ENCODE results near the gene ZNF41. TPM values are rescaled to one million over a fixed set of nuclear protein-coding genes. Genes with fewer than 3 reads are reported as not detected.

ZNF41 gene
- total RNA-seq, 4 donors from 2014 or later: 8.8 to 10.0 (median 9.4) TPM

- TF ChIP-seq EP300 (IDR thresholded peaks at IDR 0.05): no peak
- TF ChIP-seq POLR2AphosphoS5 (IDR thresholded peaks at IDR 0.05): no peak
- 80% methylated on average over 2 of the region's 2 CpGs; no CpG with 5 or more reads in 1 of the 2 donors for WGBS, 2 donors (ENCODE audit: low coverage in 1 of 2)
- ATAC-seq: no peak
These were observed 1.9 kb downstream of the ZNF41 start for GRCh38 chrX:47481160-47481559.

GRCh38 chrX:47480576-47480975, 2.4 kb downstream of the ZNF41 start:
- no peaks in the 10 kb centered on the region for H3K27me3 ChIP-seq
- ATAC-seq: no peak
- 44 to 45% methylated on average over 2 of the region's 2 CpGs for WGBS, 2 donors (ENCODE audit: low coverage in 1 of 2)

More at GRCh38 chrX:47481160-47481559, 1.9 kb downstream of the ZNF41 start:
- Histone ChIP-seq H3K27me3 (no peaks in the 10 kb centered on the region), H3K9me3 (no peaks in the 10 kb centered on the region), H3K4me1 (peaks cover 0 to 30% (median 0%) of the 10 kb centered on the region in 3 donors), H3K27ac (no peak overlapping the region), H3K4me3 (no peak overlapping the region), H3K36me3 (no peaks in the 10 kb centered on the region)

GRCh38 chrX:47475476-47475875, 7.5 kb downstream of the ZNF41 start:
- Histone ChIP-seq H3K4me3 (no peak overlapping the region), H3K36me3 (no peaks in the 10 kb centered on the region), H3K9me3 (no peaks in the 10 kb centered on the region), H3K27ac (no peak overlapping the region), H3K4me1 (peaks cover 0 to 4% (median 0%) of the 10 kb centered on the region in 3 donors), H3K27me3 (no peaks in the 10 kb centered on the region)
- ATAC-seq: no peak
- TF ChIP-seq CTCF (IDR thresholded peaks at IDR 0.05) (no peak), POLR2AphosphoS5 (IDR thresholded peaks at IDR 0.05) (no peak), EP300 (IDR thresholded peaks at IDR 0.05) (no peak), POLR2A (IDR thresholded peaks at IDR 0.05) (no peak)

More at GRCh38 chrX:47480576-47480975, 2.4 kb downstream of the ZNF41 start:
- Histone ChIP-seq H3K27ac (no peak overlapping the region), H3K9me3 (no peaks in the 10 kb centered on the region), H3K4me1 (peaks cover 0 to 30% (median 0%) of the 10 kb centered on the region in 3 donors), H3K36me3 (no peaks in the 10 kb centered on the region), H3K4me3 (no peak overlapping the region)
- TF ChIP-seq POLR2A (IDR thresholded peaks at IDR 0.05): no peak
- no peak for TF ChIP-seq CTCF (IDR thresholded peaks at IDR 0.05)
- TF ChIP-seq POLR2AphosphoS5 (IDR thresholded peaks at IDR 0.05): no peak
- TF ChIP-seq EP300 (IDR thresholded peaks at IDR 0.05): no peak

GRCh38 chrX:47467106-47467505, 15.9 kb downstream of the ZNF41 start:
- no peak for ATAC-seq
- H3K36me3 ChIP-seq: peaks cover 0 to 13% of the 10 kb centered on the region in 2 donors
- no peak overlapping the region for H3K4me3 ChIP-seq
- H3K9me3 ChIP-seq: no peaks in the 10 kb centered on the region
- TF ChIP-seq POLR2A (IDR thresholded peaks at IDR 0.05) (no peak), POLR2AphosphoS5 (IDR thresholded peaks at IDR 0.05) (no peak), EP300 (IDR thresholded peaks at IDR 0.05) (no peak), CTCF (IDR thresholded peaks at IDR 0.05) (no peak)
- WGBS, 2 donors (ENCODE audit: low coverage in 1 of 2): 80% methylated on average over 1 of the region's 5 CpGs; no CpG with 5 or more reads in 1 of the 2 donors
- H3K27me3 ChIP-seq: no peaks in the 10 kb centered on the region
- no peaks in the 10 kb centered on the region for H3K4me1 ChIP-seq
- H3K27ac ChIP-seq: no peak overlapping the region

- Histone ChIP-seq H3K4me3 (no peak overlapping the region), H3K27me3 (no peaks in the 10 kb centered on the region), H3K4me1 (no peaks in the 10 kb centered on the region), H3K27ac (no peak overlapping the region), H3K9me3 (no peaks in the 10 kb centered on the region), H3K36me3 (peaks cover 0 to 8% of the 10 kb centered on the region in 2 donors)
- no peak for TF ChIP-seq POLR2AphosphoS5 (IDR thresholded peaks at IDR 0.05)
- TF ChIP-seq POLR2A (IDR thresholded peaks at IDR 0.05): no peak
- no peak for ATAC-seq
- 30 to 100% methylated on average over 1 of the region's 1 CpG for WGBS, 2 donors (ENCODE audit: low coverage in 1 of 2)
These were observed 22.5 kb downstream of the ZNF41 start for GRCh38 chrX:47460561-47460960.

GRCh38 chrX:47458528-47458927, 24.5 kb downstream of the ZNF41 start:
- Histone ChIP-seq H3K27ac (no peak overlapping the region), H3K4me3 (no peak overlapping the region), H3K27me3 (no peaks in the 10 kb centered on the region), H3K9me3 (no peaks in the 10 kb centered on the region), H3K4me1 (no peaks in the 10 kb centered on the region), H3K36me3 (peaks cover 0 to 29% of the 10 kb centered on the region in 2 donors)
- WGBS, 2 donors (ENCODE audit: low coverage in 1 of 2): 95 to 100% methylated on average over 4 of the region's 6 CpGs
- ATAC-seq: no peak
- TF ChIP-seq CTCF (IDR thresholded peaks at IDR 0.05): no peak
